ENCODE data around the gene ANXA6.

- no peak for TF ChIP-seq ARNTL (CRISPR knock-in tag; IDR thresholded peaks at IDR 0.05; ENCODE audit: borderline replicate concordance, low read depth)
- no peak for TF ChIP-seq CREB5 (CRISPR knock-in tag; IDR thresholded peaks at IDR 0.05; ENCODE audit: low read depth)
- no peak for TF ChIP-seq PATZ1 (CRISPR knock-in tag; IDR thresholded peaks at IDR 0.05; ENCODE audit: borderline replicate concordance)
- no peak for TF ChIP-seq ZNF565 (CRISPR knock-in tag; conservative IDR thresholded peaks at IDR 0.05; ENCODE audit: low read depth)
- no peak for TF ChIP-seq ZFP30 (CRISPR knock-in tag; IDR thresholded peaks at IDR 0.05)
- TF ChIP-seq ZFP3 (CRISPR knock-in tag; IDR thresholded peaks at IDR 0.05): no peak
- TF ChIP-seq CSDC2 (CRISPR knock-in tag; IDR thresholded peaks at IDR 0.05): no peak
- TF ChIP-seq ZNF8 (CRISPR knock-in tag; IDR thresholded peaks at IDR 0.05): no peak
- no peak for TF ChIP-seq TCF4 (CRISPR knock-in tag; IDR thresholded peaks at IDR 0.05; ENCODE audit: borderline replicate concordance)
- no peak for TF ChIP-seq ISL1 (CRISPR knock-in tag; IDR thresholded peaks at IDR 0.05)
- TF ChIP-seq ZNF70 (CRISPR knock-in tag; IDR thresholded peaks at IDR 0.05): no peak
Observed at GRCh38 chr5:151083081-151083676, 74.4 kb downstream of the ANXA6 start.

Measured in SK-N-SH treated with all-trans-retinoic acid at 6 μM for 48 hours (cell line).